ENCODE data around the gene BTBD19. TPM values are rescaled to one million over a fixed set of nuclear protein-coding genes. Genes with fewer than 3 reads are reported as not detected.

BTBD19 gene
- total and polyA plus RNA-seq, 2 of the 8 experiments (the other 6 are each of a cell fraction or from before 2014, with no cell fraction given): 1.1 TPM

DNA sequence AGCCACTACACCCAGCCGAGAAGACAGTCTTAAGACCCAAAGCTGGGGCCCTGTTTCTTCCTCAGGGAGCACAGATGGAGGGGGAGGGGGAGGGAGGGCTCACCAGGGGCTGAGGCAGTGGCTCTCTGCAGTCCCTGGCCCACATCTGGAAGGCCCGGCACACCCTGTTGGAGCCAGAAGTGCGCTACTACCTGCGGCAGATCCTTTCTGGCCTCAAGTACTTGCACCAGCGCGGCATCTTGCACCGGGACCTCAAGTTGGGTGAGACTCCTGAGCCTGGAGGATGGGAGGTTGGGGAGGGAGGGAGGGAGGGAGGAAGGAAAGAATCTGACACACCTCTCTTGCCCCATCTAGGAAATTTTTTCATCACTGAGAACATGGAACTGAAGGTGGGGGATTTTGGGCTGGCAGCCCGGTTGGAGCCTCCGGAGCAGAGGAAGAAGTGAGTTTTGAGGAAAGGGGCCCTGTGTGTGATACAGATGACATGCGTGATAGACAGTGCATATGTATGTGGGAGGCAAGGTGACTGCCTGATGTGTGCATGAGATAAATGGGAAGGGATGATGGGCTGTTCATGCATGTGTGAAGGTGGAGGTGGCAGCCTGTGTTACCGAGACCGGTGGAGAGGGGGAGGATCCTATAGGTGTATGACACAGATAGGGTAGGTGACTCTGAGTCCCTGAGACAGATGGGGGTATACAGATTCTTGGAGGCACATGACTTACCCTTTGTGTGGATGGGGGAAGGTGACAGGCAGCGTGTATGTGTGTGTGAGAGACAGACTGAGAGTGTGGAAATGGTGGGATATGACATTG, 6.6 kb upstream of the BTBD19 start:
- H3K4me3 ChIP-seq (ENCODE audit: extremely low read depth in 1 of 4, insufficient read depth in 2 of 4, low read depth in 3 of 4, low read length in 4 of 4): no peak overlapping the region
- peaks cover 0 to 16% (median 10%) of the 10 kb centered on the region in 4 experiments; a peak in 5 of 8 replicates for H3K36me3 ChIP-seq (ENCODE audit: control insufficient read depth in 2 of 4, insufficient read depth in 4 of 4, low read length in 3 of 4)
- no peak overlapping the region; the same call in 1 of the 2 replicates for H2BK15ac ChIP-seq (ENCODE audit: low read length)
- no peaks in the 10 kb centered on the region for H3K79me1 ChIP-seq (ENCODE audit: low read depth, low read length)
- peaks cover 0 to 10% (median 6%) of the 10 kb centered on the region in 4 experiments; a peak in 5 of 7 replicates for H3K4me1 ChIP-seq (replicated peaks in 1 of 4; ENCODE audit: control insufficient read depth in 3 of 4, insufficient read depth in 4 of 4, low read length in 3 of 4)
- H2BK5ac ChIP-seq (ENCODE audit: low read depth, low read length): no peak overlapping the region
- H2BK12ac ChIP-seq (ENCODE audit: low read depth, low read length): peak overlapping the region; percentile 30; the same call in 1 of the 2 replicates
- H4K5ac ChIP-seq (ENCODE audit: insufficient read length, low read depth, low read length): no peak overlapping the region
- CTCF ChIA-PET (ENCODE audit: partially characterized antibody): interaction anchor here (0.6 to 5.4 kb wide), 10 partner anchors 8 to 630 kb away, joined by 3 to 33 read pairs (median 4); partner anchors contain the start of genes BEST4, BTBD19 and RPS8
- peaks cover 0 to 10% of the 10 kb centered on the region in 2 experiments for H4K20me1 ChIP-seq (replicated peaks in 1 of 2; ENCODE audit: control insufficient read depth in 1 of 2, insufficient read depth in 2 of 2, low read length in 2 of 2)
- no peaks in the 10 kb centered on the region for H3K79me2 ChIP-seq (ENCODE audit: control insufficient read depth in 1 of 2, insufficient read depth in 2 of 2, low read length in 2 of 2)
- H3K4me2 ChIP-seq (ENCODE audit: insufficient read depth in 1 of 2, low read depth in 2 of 2, low read length in 2 of 2): peak overlapping the region in 1 of 2 experiments; percentile 68; a peak in 2 of 4 replicates
- H3K56ac ChIP-seq (replicated peaks; ENCODE audit: insufficient read length, low read depth, low read length): no peak overlapping the region
- WGBS, 2 experiments (ENCODE audit: extremely low coverage in 1 of 2, insufficient coverage in 1 of 2, insufficient read length in 1 of 2, insufficient replicate concordance in 2 of 2, low coverage in 1 of 2, low lambda C conversion rate in 2 of 2, missing lambda C conversion rate in 1 of 2): 89% methylated on average over 12 of the region's 13 CpGs; no CpG with 5 or more reads in 1 of the 2 experiments
- H3K4ac ChIP-seq (replicated peaks; ENCODE audit: insufficient read length, low read depth, low read length): no peak overlapping the region
- H3K27me3 ChIP-seq (replicated peaks in 1 of 4; ENCODE audit: control insufficient read depth in 3 of 4, extremely low read depth in 1 of 4, insufficient read depth in 3 of 4, low read length in 3 of 4): peaks cover 0 to 5% (median 0%) of the 10 kb centered on the region in 4 experiments; a peak in 2 of 7 replicates
- no peak overlapping the region for H3K18ac ChIP-seq (ENCODE audit: extremely low read depth, low read length)
- H3K27ac ChIP-seq (ENCODE audit: low read depth, low read length): no peak overlapping the region
- no peak overlapping the region for H3K14ac ChIP-seq (ENCODE audit: insufficient read length)
- no peak overlapping the region for H3K23ac ChIP-seq (ENCODE audit: insufficient read length)
- no peak overlapping the region for H2AK5ac ChIP-seq (ENCODE audit: low read depth, low read length)
- DNase-seq (ENCODE audit: low read depth in 1 of 2, low spot score in 2 of 2): no peak
- no peak for FAIRE-seq
- H3K23me2 ChIP-seq (ENCODE audit: low read depth, low read length): peaks cover 7% of the 10 kb centered on the region; the same call in 1 of the 2 replicates
- POLR2A ChIA-PET (ENCODE audit: partially characterized antibody): interaction anchor here (0.6 to 19.2 kb wide), 14 partner anchors 8 to 539 kb away, joined by 3 to 547 read pairs (median 7); partner anchors contain the start of genes BTBD19, RNU5D-1, RPS8 and UROD
- H4K91ac ChIP-seq (replicated peaks; ENCODE audit: insufficient read length, low read length): no peak overlapping the region
- no peak overlapping the region for H2BK20ac ChIP-seq (ENCODE audit: low read length)
- no peak overlapping the region for H2AFZ ChIP-seq (ENCODE audit: low read length)
- H2BK120ac ChIP-seq (replicated peaks; ENCODE audit: low read depth, low read length): no peak overlapping the region
- no peak overlapping the region for H4K8ac ChIP-seq (ENCODE audit: extremely low read depth, insufficient read depth, low read length)
- no peaks in the 10 kb centered on the region for H3K9me3 ChIP-seq (ENCODE audit: insufficient read depth in 2 of 2, low read depth in 1 of 2, low read length in 1 of 2)
- H3K9ac ChIP-seq (replicated peaks in 1 of 4; ENCODE audit: extremely low read depth in 1 of 4, low read depth in 3 of 4, low read length in 3 of 4): no peak overlapping the region
- TF ChIP-seq SIRT6 (IDR thresholded peaks at IDR 0.05; ENCODE audit: low read length) (no peak), JUND (IDR thresholded peaks at IDR 0.05; ENCODE audit: low read length) (no peak), CBX5 (IDR thresholded peaks at IDR 0.05; ENCODE audit: low read depth, low read length) (no peak), CBX8 (IDR thresholded peaks at IDR 0.05; ENCODE audit: borderline replicate concordance, low read depth, low read length) (no peak), EZH2 (IDR thresholded peaks at IDR 0.05; ENCODE audit: low read depth, low read length, severe bottlenecking) (no peak), BACH1 (IDR thresholded peaks at IDR 0.05; ENCODE audit: low read length) (no peak), TCF12 (IDR thresholded peaks at IDR 0.05; ENCODE audit: low read depth, low read length) (no peak), SAP30 (IDR thresholded peaks at IDR 0.05; ENCODE audit: insufficient read depth, insufficient replicate concordance, low read length) (no peak), KDM1A (IDR thresholded peaks at IDR 0.05; ENCODE audit: borderline replicate concordance, low read length) (no peak)
- TF ChIP-seq, protein P1, sequence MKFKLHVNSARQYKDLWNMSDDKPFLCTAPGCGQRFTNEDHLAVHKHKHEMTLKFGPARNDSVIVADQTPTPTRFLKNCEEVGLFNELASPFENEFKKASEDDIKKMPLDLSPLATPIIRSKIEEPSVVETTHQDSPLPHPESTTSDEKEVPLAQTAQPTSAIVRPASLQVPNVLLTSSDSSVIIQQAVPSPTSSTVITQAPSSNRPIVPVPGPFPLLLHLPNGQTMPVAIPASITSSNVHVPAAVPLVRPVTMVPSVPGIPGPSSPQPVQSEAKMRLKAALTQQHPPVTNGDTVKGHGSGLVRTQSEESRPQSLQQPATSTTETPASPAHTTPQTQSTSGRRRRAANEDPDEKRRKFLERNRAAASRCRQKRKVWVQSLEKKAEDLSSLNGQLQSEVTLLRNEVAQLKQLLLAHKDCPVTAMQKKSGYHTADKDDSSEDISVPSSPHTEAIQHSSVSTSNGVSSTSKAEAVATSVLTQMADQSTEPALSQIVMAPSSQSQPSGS (IDR thresholded peaks at IDR 0.05; ENCODE audit: low read length): no peak

All from H1 (cell line).